Tibial artery (tissue), 4 donors: ENCODE data around the gene RBMS2.

Source experiments
- DNase-seq, 2 donors: peaks; one replicate each; pipeline ENCODE4 v3.0.0-alpha.2; 2019
- H3K27ac ChIP-seq, 2 donors: fragments of 200-600 bp; sonication (generic) in 1 of 2; 1 replicate in 1 of 2; 2 replicates in 1 of 2; pipeline ENCODE4 v1.5.1; 2018 to 2019; ENCODE audit warnings: mild to moderate bottlenecking in 1 of 2
- H3K27me3 ChIP-seq, 2 donors: fragments of 200-600 bp; sonication (generic) in 1 of 2; one replicate each; pipeline versions ENCODE4 v1.5.1 to v1.6.0; 2016 to 2019
- H3K36me3 ChIP-seq, 3 donors: fragments of 200-600 bp; sonication (generic) in 2 of 3; one replicate each; pipeline ENCODE4 v1.5.1; 2016 to 2019; ENCODE audit warnings: mild to moderate bottlenecking in 2 of 3
- H3K4me1 ChIP-seq, 4 donors: fragments of 200-600 bp; sonication (generic) in 2 of 4; 1 replicate in 3 of 4; 2 replicates in 1 of 4; pipeline ENCODE4 v1.5.1; 2016 to 2019
- H3K4me3 ChIP-seq, 2 donors: fragments of 200-600 bp; sonication (generic) in 1 of 2; 1 replicate in 1 of 2; 2 replicates in 1 of 2; pipeline ENCODE4 v1.5.1; 2018 to 2019; ENCODE audit warnings: mild to moderate bottlenecking in 2 of 2
- H3K9me3 ChIP-seq, 3 donors: fragments of 200-600 bp; sonication (generic) in 1 of 3; one replicate each; pipeline ENCODE4 v1.5.1; 2016 to 2019
- CTCF ChIP-seq, 2 experiments: fragments of 200-600 bp in 1 of 2; fragments of 450-650 bp in 1 of 2; IDR thresholded peaks; one replicate each; pipeline ENCODE4 v1.5.1; 2017 to 2019; ENCODE audit warnings: antibody characterized with exemption in 2 of 2, mild to moderate bottlenecking in 1 of 2, moderate library complexity in 1 of 2
- intact Hi-C: fragments of 100-400 bp; cut with DNase I; formaldehyde crosslinking; loops from one replicate; pipeline ENCODE4 v1.15.0; 2023; ENCODE audit warnings: low total_unique reads

RBMS2 gene

DNA sequence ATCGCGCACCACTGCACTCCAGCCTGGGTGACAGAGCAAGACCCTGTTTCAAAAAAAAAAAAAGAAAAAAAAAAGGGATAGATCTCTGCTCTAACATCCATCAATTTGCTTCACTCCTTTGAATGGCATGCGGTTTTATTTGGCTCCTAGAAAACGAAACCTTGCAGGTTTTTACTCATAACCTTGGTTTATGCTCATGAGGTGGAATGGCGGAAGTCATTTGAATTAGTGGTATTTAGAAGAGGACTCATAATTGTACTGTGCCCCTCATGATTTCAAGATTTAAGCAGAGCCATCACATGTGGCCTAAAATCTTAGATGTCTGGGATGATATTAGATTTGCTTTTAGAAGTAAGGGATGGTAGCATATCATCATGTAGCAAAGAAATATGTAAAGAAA lies 29.4 kb downstream of the RBMS2 start:
- H3K9me3 ChIP-seq = no peaks in the 10 kb centered on the region
- peaks cover 0 to 17% (median 0%) of the 10 kb centered on the region in 4 donors for H3K4me1 ChIP-seq

GRCh38 chr12:56565510-56566101 lies 44.0 kb downstream of the RBMS2 start:
- intact Hi-C loops = no loop called here
- peaks cover 36 to 41% (median 36%) of the 10 kb centered on the region in 3 donors for H3K36me3 ChIP-seq

More for the DNA sequence above, 29.4 kb downstream of the RBMS2 start:
- Histone ChIP-seq H3K27me3 (no peaks in the 10 kb centered on the region), H3K4me3 (no peak overlapping the region), H3K27ac (no peak overlapping the region), H3K36me3 (peaks cover 0 to 9% (median 5%) of the 10 kb centered on the region in 3 donors)
- no peak for DNase-seq
- intact Hi-C loops = no loop called here
- TF ChIP-seq CTCF (IDR thresholded peaks at IDR 0.05) = no peak

DNA sequence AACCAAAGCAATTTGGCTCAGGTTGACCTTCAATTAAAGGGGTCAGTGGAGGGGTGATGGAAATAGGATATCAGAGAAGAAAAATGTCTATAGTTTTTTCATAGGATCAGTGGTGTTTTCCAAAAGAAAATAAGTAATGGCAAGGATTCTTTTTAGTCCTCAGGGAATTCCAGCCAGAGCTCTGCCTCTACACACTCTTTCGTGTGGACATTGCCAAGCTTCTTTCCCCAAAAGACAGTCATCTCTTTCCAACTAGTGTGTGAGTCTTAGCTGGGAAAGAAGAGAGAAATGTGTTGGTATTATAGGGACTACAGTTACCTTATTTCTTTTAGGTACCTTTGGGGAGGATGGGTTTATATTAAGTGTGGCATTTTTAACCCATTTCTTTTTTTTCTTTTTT lies 46.5 kb downstream of the RBMS2 start:
- Histone ChIP-seq H3K27me3 (no peaks in the 10 kb centered on the region), H3K4me3 (no peak overlapping the region), H3K9me3 (no peaks in the 10 kb centered on the region), H3K27ac (no peak overlapping the region), H3K36me3 (peaks cover 29 to 47% (median 36%) of the 10 kb centered on the region in 3 donors), H3K4me1 (peaks cover 0 to 21% (median 16%) of the 10 kb centered on the region in 4 donors)
- DNase-seq = no peak
- TF ChIP-seq CTCF (IDR thresholded peaks at IDR 0.05) = no peak
- intact Hi-C loops = no loop called here

More at GRCh38 chr12:56565510-56566101, 44.0 kb downstream of the RBMS2 start:
- DNase-seq = peak; percentile 72 to 80
- no peak for TF ChIP-seq CTCF (IDR thresholded peaks at IDR 0.05)
- no peaks in the 10 kb centered on the region for H3K27me3 ChIP-seq
- H3K4me3 ChIP-seq = peak overlapping the region; percentile 1 to 21
- H3K9me3 ChIP-seq = no peaks in the 10 kb centered on the region
- H3K27ac ChIP-seq = peak overlapping the region; percentile 66 to 67
- peaks cover 0 to 21% (median 16%) of the 10 kb centered on the region in 4 donors for H3K4me1 ChIP-seq

- TF ChIP-seq CTCF (IDR thresholded peaks at IDR 0.05) = no peak
- H3K9me3 ChIP-seq = no peaks in the 10 kb centered on the region
- intact Hi-C loops = loop anchor here (5.0 kb wide), 1 partner anchor 59 kb away; no protein-coding TSS in a partner anchor
- no peaks in the 10 kb centered on the region for H3K27me3 ChIP-seq
- peaks cover 29 to 44% (median 31%) of the 10 kb centered on the region in 3 donors for H3K36me3 ChIP-seq
- no peak overlapping the region for H3K27ac ChIP-seq
- H3K4me3 ChIP-seq = no peak overlapping the region
- H3K4me1 ChIP-seq = peaks cover 0 to 10% (median 8%) of the 10 kb centered on the region in 4 donors
- no peak for DNase-seq
These were observed 49.5 kb downstream of the RBMS2 start for GRCh38 chr12:56571121-56571520.

DNA sequence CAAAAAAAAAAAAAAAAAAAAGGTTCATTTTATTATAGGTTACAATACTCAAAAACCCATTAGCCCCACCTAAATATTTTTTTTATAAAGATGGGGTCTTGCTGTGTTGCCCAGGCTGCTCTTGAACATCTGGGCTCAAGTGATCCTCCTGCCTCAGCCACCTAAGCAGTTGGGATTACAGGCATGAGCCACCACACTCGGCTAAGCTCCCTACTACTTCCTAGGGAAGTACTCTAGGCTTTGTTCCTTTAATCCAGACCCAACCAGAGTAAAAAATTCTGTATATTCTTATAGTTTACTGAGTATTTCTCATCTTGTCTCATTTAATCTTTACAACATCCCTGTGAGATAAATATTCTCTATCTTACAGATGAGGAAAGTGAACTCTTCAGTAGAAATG lies 50.7 kb downstream of the RBMS2 start:
- no peaks in the 10 kb centered on the region for H3K4me1 ChIP-seq
- no peak for DNase-seq
- intact Hi-C loops = loop anchor here (5.0 kb wide), 1 partner anchor 60 kb away; no protein-coding TSS in a partner anchor
- H3K36me3 ChIP-seq = peaks cover 31 to 44% (median 32%) of the 10 kb centered on the region in 3 donors
- peak overlapping the region in 1 of 2 donors; percentile 36 for H3K27ac ChIP-seq
- no peak for TF ChIP-seq CTCF (IDR thresholded peaks at IDR 0.05)
- H3K4me3 ChIP-seq = no peak overlapping the region
- no peaks in the 10 kb centered on the region for H3K27me3 ChIP-seq
- no peaks in the 10 kb centered on the region for H3K9me3 ChIP-seq
